ENCODE measurements around the gene DNAH14.

DNAH14 gene

DNA sequence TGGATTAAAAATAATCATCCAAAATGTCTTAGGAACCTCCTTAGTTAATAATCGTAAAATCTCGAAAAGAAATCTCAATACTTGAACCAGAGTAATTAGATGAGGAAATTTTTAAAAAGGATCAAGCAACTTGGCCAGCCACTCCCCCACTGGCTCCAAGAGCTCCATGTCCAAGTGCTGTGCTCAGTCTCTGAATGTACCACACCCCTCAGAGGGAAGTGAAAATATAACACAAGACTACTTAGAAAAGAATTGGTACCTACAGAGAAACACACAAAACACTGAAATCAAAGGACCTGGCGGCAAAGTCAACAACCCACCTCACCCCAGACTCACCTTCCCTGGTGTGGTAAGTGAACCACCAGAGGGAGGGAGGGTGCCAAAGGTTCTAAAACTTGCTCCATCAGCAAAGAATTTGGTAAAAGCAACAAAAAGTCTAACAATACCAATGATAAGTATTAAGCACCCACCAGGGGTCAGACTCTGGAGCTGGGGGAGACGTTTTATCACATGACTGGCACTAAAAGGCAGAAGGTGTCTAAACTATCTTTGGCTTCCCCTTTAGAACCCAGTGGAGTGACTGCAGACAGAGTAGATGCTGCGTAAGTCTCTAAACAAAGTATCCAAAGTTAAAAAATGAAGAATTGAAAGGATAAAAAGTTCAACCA, 484.4 kb downstream of the DNAH14 start:
- no peak for DNase-seq

DNA sequence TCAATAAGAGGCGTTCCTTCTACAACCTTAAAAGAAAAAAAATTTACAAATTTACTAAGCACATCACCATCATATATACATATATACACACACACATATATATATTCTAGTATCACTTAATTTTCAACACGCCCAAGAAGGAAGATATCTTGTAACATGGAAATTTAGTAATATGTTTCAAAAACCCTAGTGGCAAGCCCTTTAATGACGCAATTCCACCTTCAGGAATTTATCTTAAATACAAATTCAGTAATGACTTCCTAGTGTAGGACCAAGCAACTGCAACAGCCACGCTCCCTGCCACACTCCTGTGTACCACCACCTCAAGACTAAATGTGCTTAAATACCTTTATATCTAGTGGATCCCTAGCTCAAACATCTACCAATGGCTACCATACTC, 485.8 kb downstream of the DNAH14 start:
- no peak for DNase-seq

DNA sequence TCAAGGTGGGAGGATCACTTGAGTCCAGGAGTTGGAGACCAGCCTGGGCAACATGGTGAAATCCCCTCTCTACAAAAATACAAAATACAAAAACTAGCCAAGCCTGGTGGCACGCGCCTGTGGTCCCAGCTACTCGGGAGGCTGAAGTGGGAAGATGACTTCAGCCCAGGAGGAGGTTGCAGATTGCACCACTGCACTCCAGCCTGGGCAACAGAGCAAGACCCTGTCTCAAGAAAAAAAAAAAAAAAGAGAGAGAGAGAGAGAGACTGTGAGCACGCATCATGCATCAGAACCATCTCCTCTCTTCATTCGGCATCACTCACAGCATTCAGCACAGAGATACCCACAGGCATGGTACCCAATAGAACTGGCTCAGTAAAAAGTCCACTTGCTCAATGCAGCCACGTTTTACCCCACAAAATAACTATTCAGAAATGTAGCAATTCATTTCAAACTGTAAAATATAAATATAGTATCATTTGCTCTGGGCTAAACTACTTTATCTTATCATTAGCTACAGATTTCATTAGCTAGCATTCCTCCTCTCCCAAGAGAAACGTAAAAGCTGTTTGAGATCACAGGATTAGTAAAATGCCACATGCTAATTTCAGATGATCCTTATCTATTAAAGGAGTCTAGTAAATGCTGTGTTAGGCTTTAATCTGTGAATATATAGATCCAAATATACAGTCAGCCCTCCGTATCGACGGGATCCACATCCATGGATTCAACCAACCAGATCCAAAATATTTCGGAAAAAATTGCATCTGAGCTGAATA, 486.7 kb downstream of the DNAH14 start:
- DNase-seq: no peak

DNA sequence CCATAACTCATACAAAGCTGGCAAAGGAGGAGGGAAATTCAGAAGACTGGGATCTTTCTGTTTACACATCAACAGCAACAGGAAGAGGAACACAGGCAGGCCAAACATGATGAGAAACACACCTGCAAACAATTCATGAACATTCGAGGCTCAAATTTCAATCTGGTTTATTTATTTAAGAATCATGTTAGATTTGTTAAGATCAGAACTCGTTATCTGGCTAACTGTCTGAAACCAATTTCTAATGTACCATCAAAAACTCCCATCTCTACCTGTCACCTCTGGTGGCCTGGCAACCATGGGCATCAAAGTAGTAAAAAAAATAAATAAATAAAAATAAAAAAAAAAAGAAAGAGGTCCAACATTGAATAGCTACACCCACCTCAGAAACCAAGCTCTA, 488.6 kb downstream of the DNAH14 start:
- peak; percentile 41 for DNase-seq

DNA sequence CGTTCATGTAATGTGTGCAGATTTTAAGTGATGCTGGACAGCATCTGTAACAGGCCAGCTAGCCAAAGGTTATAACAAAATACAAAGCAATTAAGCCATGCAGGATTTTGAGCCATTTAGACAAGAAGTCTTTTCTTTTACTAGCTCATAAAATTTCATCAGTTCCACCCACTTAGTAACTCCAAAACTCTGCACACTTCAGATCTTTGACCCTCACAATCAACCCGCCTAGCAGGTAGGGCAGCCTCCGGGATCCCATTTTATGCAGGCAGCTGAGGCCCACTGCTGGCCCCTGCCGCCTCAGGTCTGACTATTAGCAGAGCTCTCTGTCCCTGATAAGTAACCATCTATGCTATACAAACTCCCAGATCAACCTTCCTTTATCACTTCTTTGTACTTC, 489.1 kb downstream of the DNAH14 start:
- DNase-seq: no peak

DNA sequence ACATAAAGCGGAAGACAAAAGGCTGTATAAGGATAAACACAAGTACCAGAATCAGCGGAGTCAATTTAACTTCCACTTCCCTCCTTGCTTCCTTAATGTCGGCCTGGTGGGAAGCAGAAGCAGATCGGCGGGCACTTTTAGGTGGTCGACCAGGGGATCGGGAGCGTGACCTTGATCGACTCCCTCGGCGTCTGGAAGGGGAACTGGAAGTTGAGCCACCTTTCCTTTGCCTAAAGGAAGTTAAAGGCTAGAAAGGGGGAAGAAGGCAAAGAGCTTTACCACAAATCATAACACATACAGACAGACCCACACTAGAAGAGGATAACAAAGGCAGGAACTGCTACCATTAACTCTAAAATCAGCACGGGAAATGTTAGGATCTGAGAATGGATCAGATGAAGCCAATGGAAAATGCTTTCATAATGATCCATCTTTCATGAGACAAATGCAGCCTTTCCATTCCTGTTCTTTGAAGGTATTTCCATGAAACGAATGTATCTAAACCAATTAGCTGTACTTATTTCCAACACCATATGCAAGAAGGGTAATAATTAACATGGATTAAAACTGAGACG, 492.6 kb downstream of the DNAH14 start:
- DNase-seq: no peak

DNA sequence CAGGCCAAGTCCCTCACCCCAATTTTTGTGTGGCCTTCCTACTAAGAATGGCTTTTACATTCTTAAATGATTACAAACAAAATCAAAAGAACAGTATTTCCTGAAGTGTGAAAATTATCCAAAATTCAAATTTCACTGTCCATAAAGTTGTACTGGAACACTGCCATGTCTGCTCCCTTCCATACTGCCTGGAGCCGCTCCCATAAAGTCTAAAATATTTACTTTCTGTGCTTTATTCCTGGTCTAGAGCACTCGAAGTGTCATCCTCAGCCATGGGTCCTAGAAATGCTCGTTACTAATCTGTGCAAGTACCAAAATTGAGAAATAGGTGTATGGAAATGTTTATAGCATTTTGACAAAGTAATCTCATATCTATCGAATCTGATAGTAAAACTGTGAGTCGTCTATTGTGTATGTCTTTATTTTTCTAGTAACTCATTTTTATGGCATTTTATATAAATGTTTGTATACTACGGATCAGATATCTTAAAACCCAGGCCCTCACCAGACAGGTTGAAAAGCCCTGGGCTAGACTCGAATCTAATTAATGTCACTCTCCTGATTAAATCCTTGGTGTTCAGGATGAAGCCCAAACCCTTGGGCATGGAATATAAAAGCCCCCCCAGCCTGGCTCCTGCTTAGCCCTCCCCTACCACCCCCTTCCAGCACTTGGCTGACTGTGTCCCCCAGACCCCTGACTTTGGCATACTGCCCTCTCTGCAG, 493.5 kb downstream of the DNAH14 start:
- no peak for DNase-seq

DNA sequence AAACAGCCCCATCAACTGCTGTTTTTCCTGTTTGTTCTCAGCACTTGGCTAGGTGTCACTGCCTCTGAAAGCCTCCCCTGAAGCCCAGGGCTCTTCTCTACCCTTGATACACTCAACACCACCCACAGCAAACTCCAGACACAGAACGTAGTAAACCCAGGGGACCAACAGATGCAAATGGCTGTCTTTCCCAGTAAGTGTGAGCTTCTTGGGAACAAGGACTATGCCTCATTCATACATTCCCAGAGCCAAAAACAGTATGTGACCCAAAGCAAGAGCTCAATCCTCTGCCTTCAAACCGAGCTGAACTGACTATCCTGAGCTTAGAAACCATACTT, 494.0 kb downstream of the DNAH14 start:
- DNase-seq: no peak

DNA sequence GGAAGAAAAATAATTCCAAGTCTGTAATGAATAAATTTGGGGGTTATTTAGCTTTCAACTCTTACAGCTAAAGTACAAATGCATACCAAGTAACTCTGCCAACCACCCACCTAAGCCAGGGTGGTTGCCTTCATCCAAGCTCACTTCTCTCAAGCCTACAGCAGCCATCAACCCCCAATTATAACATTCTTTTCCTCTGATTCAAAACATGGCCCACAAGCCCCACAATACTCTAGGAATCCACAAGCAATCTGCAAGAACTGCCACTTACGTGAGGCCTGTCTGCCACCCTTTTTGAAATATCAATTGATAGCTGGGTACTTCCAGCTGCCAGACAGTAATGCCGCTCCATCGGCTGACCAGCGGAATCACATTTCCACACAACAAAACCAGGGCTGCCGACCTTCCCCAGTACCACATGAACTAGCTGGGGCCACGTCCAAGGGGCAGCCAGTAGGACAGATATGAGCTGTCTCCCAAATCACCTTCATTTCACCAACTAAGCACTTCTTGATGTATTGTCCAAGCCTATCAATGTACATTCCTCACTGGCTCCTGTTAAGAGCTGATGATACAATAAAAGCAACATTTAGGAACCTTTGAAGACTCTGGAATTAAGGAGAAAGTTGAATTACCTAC, 495.2 kb downstream of the DNAH14 start:
- no peak for DNase-seq

DNA sequence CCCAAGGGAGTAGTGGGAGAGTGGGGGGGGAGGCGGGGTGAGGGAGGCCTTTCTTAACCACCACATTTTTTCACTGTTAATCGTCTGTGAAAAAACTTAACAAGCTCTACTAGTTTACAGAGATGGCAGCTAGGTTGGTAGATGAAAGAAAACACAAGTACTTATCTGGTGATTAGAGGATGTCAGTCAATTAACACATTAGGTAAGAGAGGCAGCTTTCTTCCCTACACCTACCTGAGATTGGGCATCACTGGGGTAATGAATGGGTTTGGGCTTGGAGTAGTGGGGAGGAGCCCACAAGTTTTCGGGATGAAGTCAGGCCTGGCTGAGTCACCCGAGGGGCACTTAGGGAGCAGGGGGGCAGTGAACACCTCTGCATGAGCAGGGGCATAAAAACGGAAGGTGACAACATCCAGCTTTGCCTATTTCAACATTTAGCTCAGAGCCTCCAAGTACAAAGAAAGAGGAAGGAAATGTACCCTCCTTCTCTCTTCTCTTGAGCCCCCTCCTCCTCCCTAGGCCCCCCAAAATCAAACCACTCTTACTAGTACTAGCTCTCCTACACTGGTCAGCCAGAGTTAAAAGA, 495.8 kb downstream of the DNAH14 start:
- no peak for DNase-seq

DNA sequence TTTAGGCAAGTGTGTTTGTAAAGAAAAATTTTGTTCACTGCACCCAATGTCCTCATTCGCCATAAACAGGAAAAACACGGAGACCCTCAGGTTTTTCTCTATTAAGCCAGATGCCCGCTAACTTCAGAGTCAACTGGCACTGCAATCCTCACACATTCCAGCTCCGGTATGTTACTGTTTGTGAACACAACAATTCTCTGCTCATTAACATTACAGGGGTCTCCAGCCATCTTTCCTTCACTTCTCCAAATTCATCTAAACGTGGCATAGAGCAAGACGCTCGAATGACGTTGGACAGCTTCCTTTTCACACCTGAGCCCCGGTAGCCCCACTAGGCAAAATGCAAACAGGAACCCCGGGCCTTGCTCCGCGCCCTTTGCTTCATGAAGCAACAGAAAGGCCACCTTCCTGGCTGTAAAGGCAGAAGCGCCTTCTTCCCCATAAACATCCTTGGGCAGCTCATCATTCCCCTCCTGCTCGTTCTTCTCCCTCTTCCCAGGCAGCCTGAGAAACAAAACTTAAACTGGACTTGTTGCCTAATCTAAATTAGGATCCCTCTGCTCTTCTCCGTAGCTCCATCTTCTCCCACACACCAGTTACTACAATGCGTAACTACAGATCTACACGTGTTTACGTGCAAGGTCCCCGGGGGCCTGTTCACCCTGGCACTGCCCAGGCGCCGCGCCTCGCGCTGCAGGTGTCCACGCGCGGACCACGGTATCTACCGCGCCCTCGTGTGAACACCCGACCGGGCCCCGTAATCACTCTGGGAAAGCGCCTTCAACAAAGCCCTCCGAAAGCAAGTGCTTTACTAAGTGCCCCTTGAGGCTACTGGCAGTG, 497.1 kb downstream of the DNAH14 start:
- DNase-seq: no peak

DNA sequence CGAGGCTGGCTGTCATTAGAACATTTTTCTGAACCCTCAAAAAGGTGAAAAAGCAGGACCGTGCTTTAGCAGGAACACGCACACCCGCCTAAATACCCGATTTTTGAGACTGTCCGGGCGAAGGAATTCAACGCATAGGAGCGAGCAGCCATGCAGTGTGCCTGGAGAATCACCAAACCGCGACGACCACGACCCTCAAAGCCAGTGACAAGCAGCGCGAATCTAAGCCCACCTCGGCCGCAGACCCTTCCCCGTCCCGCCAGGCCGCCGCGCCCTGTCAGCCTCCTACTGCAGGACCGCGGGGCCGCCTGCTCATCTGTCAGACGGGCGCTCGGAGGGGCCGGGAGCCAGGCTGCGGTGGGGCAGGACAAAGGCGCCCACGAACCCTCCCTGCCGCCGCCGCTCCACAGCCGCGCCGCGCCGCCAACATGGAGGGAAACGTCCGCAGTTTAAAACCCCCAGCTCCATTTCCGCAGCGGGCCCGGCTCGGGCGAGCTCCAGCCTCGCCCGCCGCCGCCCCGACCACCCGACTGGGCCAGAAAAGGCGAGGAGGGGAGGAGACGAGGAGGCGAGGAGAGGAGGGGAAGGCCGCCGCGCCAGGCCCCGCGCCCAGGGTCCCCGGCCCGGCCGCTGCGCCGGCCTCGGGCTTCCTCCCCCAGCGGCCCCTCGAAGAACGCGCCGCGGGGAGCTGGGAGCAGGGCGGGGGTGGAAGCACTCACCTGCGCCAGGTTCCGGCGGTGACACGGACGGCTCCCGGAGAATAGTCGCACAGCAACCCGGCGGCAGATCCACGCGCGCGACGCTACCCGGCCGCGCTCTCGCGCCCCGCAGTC, 498.0 kb downstream of the DNAH14 start, which contains the start of gene LBR:
TSS of gene LBR (minus strand) at position 804 of the 833 bp plus-strand sequence. CDS start 3,963 bp downstream, outside the sequence.
- DNase-seq: no peak

DNA sequence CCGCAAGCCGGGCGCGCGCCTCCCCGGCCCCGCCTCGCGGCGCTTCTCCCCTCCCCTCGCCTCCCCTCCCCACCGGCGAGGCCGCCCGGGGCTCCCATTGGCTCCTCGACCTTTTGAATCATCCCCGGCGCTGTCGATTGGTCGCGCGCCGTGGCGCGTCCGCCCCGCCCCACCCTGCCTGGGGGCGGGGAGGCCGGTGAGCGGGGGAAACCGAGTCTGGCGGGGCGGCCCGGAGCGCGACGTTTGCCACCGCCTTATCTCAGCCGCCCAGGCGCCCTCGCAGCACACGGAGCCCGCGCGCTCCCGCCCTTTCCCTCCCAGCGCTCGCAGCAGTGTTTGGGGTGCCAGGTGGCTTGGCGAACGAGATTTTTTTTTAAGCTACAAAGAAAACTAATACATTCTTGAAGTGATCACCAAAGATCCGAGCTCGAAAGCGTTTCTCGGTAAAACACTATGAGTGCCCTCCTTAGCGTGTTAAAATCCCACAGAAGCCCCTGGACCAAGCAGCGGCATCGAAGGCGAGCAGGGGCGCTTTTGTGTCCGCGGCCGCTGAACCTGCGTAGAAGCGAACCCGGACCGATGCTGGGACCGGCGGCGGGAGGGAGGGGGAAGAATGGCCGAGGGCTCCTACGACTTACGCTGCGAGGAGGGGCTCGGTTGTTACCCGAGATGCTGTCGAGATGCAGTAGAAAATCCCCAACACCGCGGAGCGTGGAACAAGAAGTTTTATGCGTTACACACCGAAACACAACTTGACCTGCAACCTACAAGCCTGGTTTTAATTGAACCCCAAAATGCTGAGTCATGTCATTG, 498.8 kb downstream of the DNAH14 start:
- DNase-seq: peak; percentile 95

DNA sequence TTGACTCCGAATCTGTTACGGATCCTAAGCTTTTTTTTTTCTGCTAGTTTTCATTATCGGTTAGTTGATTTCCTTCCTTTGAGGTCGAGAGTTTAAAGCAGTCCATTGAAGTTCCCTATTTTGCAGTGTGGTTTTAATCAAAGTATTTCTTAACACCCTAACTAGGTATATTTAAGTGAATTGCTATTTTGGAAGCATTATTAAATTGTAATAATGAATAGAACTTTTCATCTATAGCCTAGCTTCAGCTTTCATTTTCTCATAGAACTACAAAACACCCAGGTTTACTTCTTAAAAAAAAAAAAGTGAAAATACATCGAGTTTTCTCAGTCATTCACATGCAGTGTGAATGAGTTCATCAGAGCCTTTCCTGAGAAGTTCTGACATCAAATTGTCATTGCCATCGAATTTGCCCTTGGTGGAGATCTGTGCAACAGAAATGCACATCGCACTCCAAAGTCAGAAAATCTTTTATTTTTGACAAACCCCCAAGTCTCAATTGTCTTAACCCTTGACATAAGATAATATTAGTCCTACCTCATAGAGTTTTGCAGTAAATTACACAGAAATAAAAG, 499.5 kb downstream of the DNAH14 start:
- DNase-seq: no peak

DNA sequence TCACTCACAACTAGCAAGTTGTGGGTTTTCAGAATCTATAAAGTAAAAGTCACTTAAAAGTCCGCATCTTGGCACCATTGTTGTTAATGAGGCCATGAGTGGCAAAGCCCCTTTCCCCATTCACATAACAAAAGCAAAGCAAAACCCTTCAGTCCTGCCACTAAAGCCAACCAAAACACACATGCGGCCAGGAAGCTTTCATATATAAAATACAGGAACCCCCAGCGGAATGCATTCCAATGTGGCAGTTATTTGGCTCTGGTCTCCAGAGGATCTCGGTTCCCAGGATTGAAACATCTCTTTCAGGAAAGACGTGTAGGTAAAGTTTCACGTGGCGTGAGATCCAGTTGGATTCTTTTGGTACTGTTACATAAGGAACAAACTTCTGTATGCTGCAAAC, 500.8 kb downstream of the DNAH14 start:
- DNase-seq: no peak

DNA sequence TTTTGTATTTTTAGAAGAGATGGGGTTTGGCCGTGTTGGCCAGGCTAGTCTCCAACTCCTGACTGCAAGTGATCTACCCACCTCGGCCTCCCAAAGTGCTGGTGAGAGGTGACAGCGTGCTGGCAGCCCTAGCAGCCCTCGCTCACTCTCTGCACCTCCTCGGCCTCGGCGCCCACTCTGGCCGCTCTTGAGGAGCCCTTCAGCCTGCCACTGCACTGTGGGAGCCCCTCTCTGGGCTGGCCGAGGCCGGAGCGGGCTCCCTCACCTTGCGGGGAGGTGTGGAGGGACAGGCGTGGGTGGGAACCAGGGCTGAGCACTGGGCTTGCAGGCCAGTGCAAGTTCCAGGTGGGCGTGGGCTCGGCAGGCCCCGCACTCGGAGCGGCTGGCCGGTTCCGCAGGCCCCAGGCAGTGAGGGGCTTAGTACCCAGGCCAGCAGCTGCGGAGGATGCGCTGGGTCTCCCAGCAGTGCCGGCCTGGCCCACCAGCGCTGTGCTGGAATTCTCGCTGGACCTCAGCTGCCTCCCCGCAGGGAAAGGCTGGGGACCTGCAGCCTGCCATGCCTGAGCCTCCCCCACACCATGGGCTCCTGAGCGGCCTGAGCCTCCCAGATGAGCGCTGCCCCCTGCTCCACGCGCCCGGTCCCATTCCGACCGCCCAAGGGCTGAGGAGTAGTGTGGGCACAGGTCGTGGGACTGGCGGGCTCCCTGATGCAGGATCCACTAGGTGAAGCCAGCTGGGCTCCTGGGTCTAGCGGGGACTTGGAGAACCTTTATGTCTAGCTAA, 501.8 kb downstream of the DNAH14 start:
- DNase-seq: no peak

DNA sequence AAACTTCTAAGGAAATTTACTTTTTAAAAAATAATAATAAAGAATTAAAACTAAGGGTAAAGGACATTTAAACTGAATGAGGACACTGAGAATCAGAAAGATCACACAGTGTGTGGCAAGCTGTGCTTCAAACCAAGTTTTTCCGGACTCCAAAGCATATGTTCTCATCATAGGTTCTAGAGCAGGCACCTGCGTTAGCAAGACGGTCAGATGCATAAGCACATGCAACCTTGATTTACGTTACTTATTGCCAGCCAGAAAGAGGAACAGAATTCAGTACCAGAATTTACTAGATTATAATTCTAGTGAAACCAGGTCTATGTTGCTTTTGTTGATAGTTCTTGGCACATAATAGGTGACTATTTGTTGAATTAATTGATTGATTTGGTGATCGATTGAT, 504.6 kb downstream of the DNAH14 start:
- DNase-seq: no peak

DNA sequence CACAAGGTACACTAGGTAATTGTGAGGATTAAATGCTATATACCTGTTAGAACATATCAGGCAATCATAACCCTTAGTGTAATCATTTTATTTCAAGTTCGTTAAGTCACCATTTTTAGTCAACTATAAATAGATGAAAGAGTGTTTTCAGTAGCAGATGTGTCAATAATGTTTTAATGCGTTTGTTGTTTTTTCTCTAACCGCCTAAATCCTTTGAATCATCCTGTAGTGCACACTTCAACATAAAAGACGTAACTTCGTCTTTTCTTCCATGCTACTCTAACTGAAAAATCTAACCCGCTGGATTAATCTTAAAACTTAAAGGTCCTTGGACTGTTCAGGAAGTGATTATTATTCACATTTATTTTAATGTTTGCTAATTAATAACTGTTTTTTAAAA, 505.6 kb downstream of the DNAH14 start:
- no peak for DNase-seq

DNA sequence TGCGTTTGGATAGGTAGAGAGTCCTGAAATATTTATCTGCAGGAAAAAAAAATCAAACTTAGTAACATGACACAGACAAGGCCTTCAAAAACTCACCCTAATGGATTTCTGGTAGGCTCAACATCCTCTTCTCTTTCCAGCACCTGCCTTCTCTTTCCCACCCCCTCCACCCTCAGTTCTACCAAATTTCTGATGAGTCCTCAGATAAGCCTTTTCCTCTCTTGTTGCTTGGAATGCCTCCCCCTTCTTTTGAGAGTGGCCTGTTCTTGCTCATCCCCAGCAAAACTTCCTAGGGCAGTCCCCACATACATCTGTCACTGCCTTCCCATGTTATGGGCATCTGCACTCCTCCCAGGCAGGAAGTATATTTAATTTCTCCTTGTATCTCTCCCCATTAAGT, 506.0 kb downstream of the DNAH14 start:
- DNase-seq: no peak

Measured in DMS153 (cell line).